HFFc6 (cell line): ENCODE results near the gene GUCY1A2. TPM values are rescaled to one million over a fixed set of nuclear protein-coding genes. Genes with fewer than 3 reads are reported as not detected.
"Not testable (repeated sequence)": the region's sequence is repeated elsewhere in the genome, so short reads cannot be mapped to it uniquely, and the experiment has no call there.

ENCODE experiments used
- DNase-seq: peaks from one replicate; pipeline ENCODE4 v3.0.0-alpha.2; 2018
- H3K27ac Mint-ChIP-seq: 2 replicates; pipeline ENCODE4 v1.8.0; 2020; ENCODE audit warnings: mild to moderate bottlenecking, mixed read lengths
- H3K27me3 Mint-ChIP-seq: 2 replicates; pipeline ENCODE4 v1.8.0; 2021; ENCODE audit warnings: mild to moderate bottlenecking, moderate library complexity, mixed read lengths; ENCODE audit not compliant: insufficient read depth
- H3K36me3 Mint-ChIP-seq: 2 replicates; pipeline ENCODE4 v1.8.0; 2021; ENCODE audit warnings: low read depth, mixed read lengths
- H3K4me1 Mint-ChIP-seq: 2 replicates; pipeline ENCODE4 v1.8.0; 2020; ENCODE audit warnings: low read depth, mixed read lengths
- H3K4me3 Mint-ChIP-seq: 2 replicates; pipeline ENCODE4 v1.8.0; 2020; ENCODE audit warnings: mild to moderate bottlenecking, moderate library complexity, mixed read lengths
- H3K9me3 Mint-ChIP-seq: 2 replicates; pipeline ENCODE4 v1.8.0; 2020; ENCODE audit warnings: mild to moderate bottlenecking, mixed read lengths
- total RNA-seq, 6 experiments: library from RNA; stranded (reverse); fragmentation: NEBNext Ultra II Directional; extraction: Animal tissue kit (Norgen Biotek cat#: 25700); gene quantifications; 2 replicates in 1 of 6; 3 replicates in 5 of 6; pipeline ENCODE4 v1.2.3, GENCODE V29; 2021
- TF ChIP-seq, protein P1 (sequence below): fragments of 200-600 bp; sonication (generic); IDR thresholded peaks from 2 replicates; pipeline ENCODE4 v1.5.0; 2021; ENCODE audit warnings: antibody characterized with exemption, mild to moderate bottlenecking

GUCY1A2 gene
- total RNA-seq, 6 experiments from 2014 or later = 0.05 to 0.21 (median 0.10) TPM; not detected in 1

DNA sequence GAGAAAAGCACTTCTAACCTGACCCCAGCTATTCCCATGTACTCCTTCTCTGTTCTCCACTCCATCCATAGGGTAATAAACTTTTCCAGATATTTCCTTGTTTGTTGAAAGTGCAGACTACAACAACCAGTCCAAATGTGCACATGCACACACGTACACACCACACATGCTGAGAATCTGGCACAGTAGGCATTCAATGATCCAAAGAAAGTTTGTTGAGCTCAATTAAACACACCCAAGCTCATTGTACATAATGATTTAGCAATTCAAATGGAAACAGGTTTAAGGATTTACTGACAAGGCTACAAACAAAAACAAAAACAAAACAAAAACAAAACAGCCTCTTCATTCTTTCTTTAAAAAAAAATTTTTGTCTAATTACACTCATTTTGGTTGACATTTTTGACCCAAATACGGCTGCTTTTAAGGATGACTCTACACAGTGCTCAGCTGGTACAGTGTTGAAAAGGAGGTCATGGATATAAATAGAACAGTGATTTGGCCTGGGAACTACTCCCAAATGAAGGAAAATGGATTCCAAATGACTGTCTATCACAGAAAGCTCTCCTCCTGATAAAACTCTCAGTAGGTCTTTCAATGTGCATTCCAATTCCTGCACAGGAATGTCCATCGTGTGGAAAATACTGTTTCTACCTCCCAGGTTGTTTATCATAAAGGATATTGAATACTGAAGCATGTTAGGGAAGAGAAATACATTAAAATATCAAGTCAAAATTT is 232.2 kb downstream of the GUCY1A2 start:
- H3K4me3 Mint-ChIP-seq = no peak overlapping the region
- H3K27ac Mint-ChIP-seq = no peak overlapping the region

DNA sequence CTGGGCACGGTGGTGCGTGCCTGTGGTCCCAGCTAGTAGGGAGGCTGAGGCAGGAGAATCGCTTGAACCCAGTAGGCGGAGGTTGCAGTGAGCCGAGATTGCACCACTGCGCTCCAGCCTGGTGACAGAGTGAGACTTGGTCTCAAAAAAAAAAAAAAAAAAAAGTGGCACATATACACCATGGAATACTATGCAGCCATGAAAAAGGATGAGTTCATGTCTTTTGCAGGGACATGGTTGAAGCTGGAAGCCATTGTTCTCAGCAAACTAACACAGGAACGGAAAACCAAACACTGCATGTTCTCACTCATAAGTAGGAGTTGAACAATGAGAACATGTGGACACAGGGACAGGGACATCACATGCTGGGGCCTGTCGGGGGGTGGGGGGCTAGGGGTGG is 241.0 kb downstream of the GUCY1A2 start:
- not testable (repeated sequence) for H3K4me1 Mint-ChIP-seq, H3K27ac Mint-ChIP-seq, H3K36me3 Mint-ChIP-seq, H3K4me3 Mint-ChIP-seq, H3K27me3 Mint-ChIP-seq, DNase-seq
- H3K9me3 Mint-ChIP-seq = peaks cover 32% of the 10 kb centered on the region

More for the DNA sequence above, 232.2 kb downstream of the GUCY1A2 start:
- TF ChIP-seq, protein P1, sequence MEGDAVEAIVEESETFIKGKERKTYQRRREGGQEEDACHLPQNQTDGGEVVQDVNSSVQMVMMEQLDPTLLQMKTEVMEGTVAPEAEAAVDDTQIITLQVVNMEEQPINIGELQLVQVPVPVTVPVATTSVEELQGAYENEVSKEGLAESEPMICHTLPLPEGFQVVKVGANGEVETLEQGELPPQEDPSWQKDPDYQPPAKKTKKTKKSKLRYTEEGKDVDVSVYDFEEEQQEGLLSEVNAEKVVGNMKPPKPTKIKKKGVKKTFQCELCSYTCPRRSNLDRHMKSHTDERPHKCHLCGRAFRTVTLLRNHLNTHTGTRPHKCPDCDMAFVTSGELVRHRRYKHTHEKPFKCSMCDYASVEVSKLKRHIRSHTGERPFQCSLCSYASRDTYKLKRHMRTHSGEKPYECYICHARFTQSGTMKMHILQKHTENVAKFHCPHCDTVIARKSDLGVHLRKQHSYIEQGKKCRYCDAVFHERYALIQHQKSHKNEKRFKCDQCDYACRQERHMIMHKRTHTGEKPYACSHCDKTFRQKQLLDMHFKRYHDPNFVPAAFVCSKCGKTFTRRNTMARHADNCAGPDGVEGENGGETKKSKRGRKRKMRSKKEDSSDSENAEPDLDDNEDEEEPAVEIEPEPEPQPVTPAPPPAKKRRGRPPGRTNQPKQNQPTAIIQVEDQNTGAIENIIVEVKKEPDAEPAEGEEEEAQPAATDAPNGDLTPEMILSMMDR = no peak
- DNase-seq = no peak
- peaks cover 35% of the 10 kb centered on the region for H3K9me3 Mint-ChIP-seq
- H3K4me1 Mint-ChIP-seq = no peaks in the 10 kb centered on the region
- no peaks in the 10 kb centered on the region for H3K27me3 Mint-ChIP-seq
- no peaks in the 10 kb centered on the region for H3K36me3 Mint-ChIP-seq

DNA sequence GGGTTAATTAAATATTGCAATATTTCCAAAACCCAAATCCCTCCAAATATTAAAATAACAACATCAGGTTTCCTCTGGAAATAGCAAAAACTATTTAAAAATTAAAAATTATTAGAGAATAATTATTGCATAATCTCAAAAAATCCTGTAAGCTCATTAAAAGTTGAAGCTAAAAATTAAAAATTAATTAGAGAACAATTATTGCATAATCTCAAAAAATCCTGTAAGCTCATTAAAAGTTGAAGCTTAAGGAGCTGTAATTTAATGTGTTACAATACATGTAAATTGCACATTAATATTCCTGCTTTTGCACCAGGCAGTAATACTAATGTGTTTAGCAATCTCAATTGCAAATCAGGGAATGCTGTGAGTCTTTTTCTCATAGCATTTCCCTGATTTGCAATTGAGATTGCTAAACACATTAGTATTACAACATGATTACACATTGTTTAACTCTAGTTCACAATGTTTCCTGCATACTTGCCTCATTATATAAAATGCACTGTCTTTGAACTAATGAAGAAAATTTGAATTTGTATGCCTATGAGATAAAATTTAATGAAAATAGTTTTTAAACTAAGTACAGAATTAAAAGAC is 247.7 kb downstream of the GUCY1A2 start:
- Mint-ChIP-seq H3K36me3 (no peaks in the 10 kb centered on the region), H3K27ac (no peak overlapping the region), H3K4me3 (no peak overlapping the region), H3K27me3 (no peaks in the 10 kb centered on the region), H3K9me3 (peaks cover 12% of the 10 kb centered on the region), H3K4me1 (no peaks in the 10 kb centered on the region)
- TF ChIP-seq, protein P1 = no peak
- DNase-seq = no peak

DNA sequence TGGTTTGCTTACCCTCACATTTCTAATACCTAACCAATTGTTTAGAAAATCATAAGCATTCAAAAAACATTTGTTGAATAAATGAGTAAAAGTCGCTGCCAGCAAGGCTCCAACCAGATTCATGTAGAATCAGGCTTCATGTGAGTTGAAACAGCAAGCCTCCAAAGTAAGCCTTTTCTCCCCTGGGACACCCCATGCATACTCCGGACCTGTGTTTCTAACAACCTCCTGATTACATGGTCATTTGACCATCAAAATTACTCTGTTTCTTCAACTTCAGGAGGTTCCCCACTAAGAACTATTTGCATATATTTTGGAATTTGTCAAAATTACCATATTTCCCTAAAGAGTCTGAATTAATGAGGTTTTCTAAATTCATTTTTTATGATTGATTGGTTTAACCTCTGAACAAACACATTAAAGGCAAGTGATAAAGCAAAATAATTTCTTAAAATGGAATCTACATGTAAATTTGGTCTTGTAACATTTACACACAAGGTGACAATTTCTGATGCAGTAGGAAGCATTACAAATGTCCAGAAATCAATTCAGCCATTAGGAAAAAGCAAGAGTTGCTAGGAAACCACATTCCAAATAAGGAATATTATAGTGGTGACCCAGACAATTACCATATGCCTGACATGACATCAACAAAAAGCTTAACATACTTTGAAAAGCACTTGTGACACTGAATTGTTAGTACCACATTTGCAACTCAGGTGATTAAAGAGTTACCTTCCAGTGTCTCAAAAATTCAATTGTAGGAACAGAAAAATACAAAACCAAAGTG is 252.6 kb downstream of the GUCY1A2 start:
- Mint-ChIP-seq H3K9me3 (peaks cover 4% of the 10 kb centered on the region; the same call in 1 of the 2 replicates), H3K36me3 (no peaks in the 10 kb centered on the region), H3K4me3 (no peak overlapping the region), H3K4me1 (no peaks in the 10 kb centered on the region), H3K27me3 (no peaks in the 10 kb centered on the region), H3K27ac (no peak overlapping the region)
- DNase-seq = no peak
- TF ChIP-seq, protein P1 = no peak

DNA sequence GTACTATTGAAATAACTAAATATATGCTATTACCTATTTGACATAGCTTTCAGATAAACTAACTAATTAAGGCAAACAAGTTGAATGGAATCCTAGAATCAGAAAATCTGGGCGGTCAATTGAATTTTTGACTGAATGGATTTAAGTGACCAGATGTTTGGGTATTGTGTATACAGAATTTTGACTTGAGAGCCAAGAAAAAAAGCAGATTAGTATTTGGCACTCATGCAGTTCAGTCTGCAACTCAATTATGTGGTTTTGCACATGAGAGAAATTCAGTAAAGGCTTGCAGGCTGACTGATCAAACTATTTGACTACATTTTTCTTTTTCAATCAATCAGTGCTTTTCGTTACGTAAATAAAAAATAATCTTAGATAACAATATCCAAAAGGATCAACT is 254.8 kb downstream of the GUCY1A2 start:
- TF ChIP-seq, protein P1 = no peak
- H3K27me3 Mint-ChIP-seq = no peaks in the 10 kb centered on the region
- H3K36me3 Mint-ChIP-seq = no peaks in the 10 kb centered on the region
- no peak overlapping the region for H3K27ac Mint-ChIP-seq
- no peak for DNase-seq
- H3K4me3 Mint-ChIP-seq = no peak overlapping the region
- no peaks in the 10 kb centered on the region for H3K4me1 Mint-ChIP-seq
- peaks cover 8% of the 10 kb centered on the region; the same call in 1 of the 2 replicates for H3K9me3 Mint-ChIP-seq
